Erythroblast (primary cell): ENCODE results near the gene SPPL2B.

Experiments
- GATA1 ChIP-seq: IDR thresholded peaks from 2 replicates; pipeline ENCODE4 v1.6.1; 2011; ENCODE audit warnings: low read depth, mild to moderate bottlenecking, control low read depth, low read length, moderate library complexity
- POLR2A ChIP-seq: IDR thresholded peaks from 2 replicates; pipeline ENCODE4 v1.6.1; 2011; ENCODE audit warnings: mild to moderate bottlenecking, low read length

DNA sequence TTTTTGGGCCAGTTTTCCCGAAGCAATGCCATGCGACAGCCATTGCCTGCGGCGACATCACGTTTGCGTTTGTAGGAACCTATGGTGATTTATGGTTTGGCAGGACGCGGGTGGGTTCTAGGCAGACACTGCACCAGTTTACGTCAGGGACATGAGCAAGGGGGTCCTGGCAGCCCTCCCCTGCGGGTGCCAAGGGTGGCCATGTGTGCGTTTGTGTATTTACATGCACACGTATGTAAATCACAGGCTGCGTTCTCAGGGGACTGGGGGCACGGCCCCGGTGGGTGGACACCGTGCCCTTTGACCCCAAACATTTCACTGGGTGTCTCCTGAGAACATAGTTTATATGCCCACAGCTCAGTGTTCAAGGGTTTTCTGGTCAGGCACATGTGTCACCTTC is 22.2 kb downstream of the SPPL2B start:
- TF ChIP-seq POLR2A (no peak), GATA1 (no peak)
